Colonic mucosa (tissue), 4 donors: ENCODE results near the gene TTC39A. TPM values are rescaled to one million over a fixed set of nuclear protein-coding genes. Genes with fewer than 3 reads are reported as not detected.

Experiments
- DNase-seq: peaks from one replicate; pipeline ENCODE4 v3.0.0-alpha.2; 2020
- H3K27ac ChIP-seq: fragments of 200-600 bp; one replicate; pipeline ENCODE4 v1.8.0; 2021
- H3K27me3 ChIP-seq: fragments of 200-600 bp; one replicate; pipeline ENCODE4 v1.8.0; 2021
- H3K36me3 ChIP-seq: fragments of 200-600 bp; one replicate; pipeline ENCODE4 v1.8.0; 2021
- H3K4me1 ChIP-seq: fragments of 200-600 bp; one replicate; pipeline ENCODE4 v1.8.0; 2021; ENCODE audit warnings: mild to moderate bottlenecking
- H3K4me3 ChIP-seq: fragments of 200-600 bp; one replicate; pipeline ENCODE4 v1.8.0; 2021
- H3K9ac ChIP-seq, 2 donors: one replicate each; pipeline ENCODE4 v1.7.0; 2013; ENCODE audit warnings: control low read depth in 2 of 2, low read depth in 2 of 2, low read length in 2 of 2
- H3K9me3 ChIP-seq: fragments of 200-600 bp; one replicate; pipeline ENCODE4 v1.8.0; 2021
- CTCF ChIP-seq: fragments of 200-600 bp; IDR thresholded peaks from one replicate; pipeline ENCODE4 v1.8.0; 2022; ENCODE audit warnings: antibody characterized with exemption, mild to moderate bottlenecking
- intact Hi-C: fragments of 100-400 bp; cut with DNase I; formaldehyde crosslinking; loops from one replicate; pipeline ENCODE4 v1.14.1; 2022
- total RNA-seq, 2 donors: library from RNA; stranded (reverse); fragmentation: NEBNext Ultra II Directional in 1 of 2; extraction: Animal tissue kit (Norgen Biotek cat#: 25700) in 1 of 2; gene quantifications; one replicate each; pipeline ENCODE4 v1.2.1, GENCODE V29; 2021
- donor health status: healthy.
- donor health status: DM: no; HTN: no; CAD: no.
- donor health status: DM: no; HTN: no; CAD: no.

TTC39A gene
- total RNA-seq, 2 donors from 2014 or later = 95.2 to 148 TPM

- H3K27me3 ChIP-seq = no peaks in the 10 kb centered on the region
- intact Hi-C loops = no loop called here
- peak; percentile 92 for DNase-seq
- peak; percentile 95 for TF ChIP-seq CTCF
- peak overlapping the region; percentile 5 for H3K4me3 ChIP-seq
- no peaks in the 10 kb centered on the region for H3K4me1 ChIP-seq
- H3K9ac ChIP-seq = peak overlapping the region in 1 of 2 donors; percentile 38
- H3K27ac ChIP-seq = no peak overlapping the region
- H3K36me3 ChIP-seq = no peaks in the 10 kb centered on the region
- H3K9me3 ChIP-seq = no peaks in the 10 kb centered on the region
Observed at GRCh38 chr1:51296383-51297357, 33.7 kb downstream of the TTC39A start.

GRCh38 chr1:51295926-51296325 is 34.4 kb downstream of the TTC39A start:
- no peak for TF ChIP-seq CTCF
- no peak overlapping the region for H3K4me3 ChIP-seq
- DNase-seq = no peak
- no peaks in the 10 kb centered on the region for H3K9me3 ChIP-seq
- H3K9ac ChIP-seq = no peak overlapping the region
- no peaks in the 10 kb centered on the region for H3K27me3 ChIP-seq
- no peak overlapping the region for H3K27ac ChIP-seq
- H3K4me1 ChIP-seq = no peaks in the 10 kb centered on the region
- intact Hi-C loops = no loop called here
- no peaks in the 10 kb centered on the region for H3K36me3 ChIP-seq

GRCh38 chr1:51294566-51295184 is 35.7 kb downstream of the TTC39A start:
- intact Hi-C loops = loop anchor here (5.0 kb wide), 1 partner anchor 102 kb away; no protein-coding TSS in a partner anchor
- DNase-seq = no peak

GRCh38 chr1:51293898-51294515 is 36.4 kb downstream of the TTC39A start:
- no peaks in the 10 kb centered on the region for H3K27me3 ChIP-seq
- DNase-seq = no peak
- H3K36me3 ChIP-seq = no peaks in the 10 kb centered on the region
- H3K27ac ChIP-seq = no peak overlapping the region
- H3K9me3 ChIP-seq = no peaks in the 10 kb centered on the region
- no peak overlapping the region for H3K9ac ChIP-seq
- intact Hi-C loops = loop anchor here (5.0 kb wide), 1 partner anchor 102 kb away; no protein-coding TSS in a partner anchor
- no peak overlapping the region for H3K4me3 ChIP-seq
- TF ChIP-seq CTCF = no peak
- no peaks in the 10 kb centered on the region for H3K4me1 ChIP-seq

More at GRCh38 chr1:51294566-51295184, 35.7 kb downstream of the TTC39A start:
- no peaks in the 10 kb centered on the region for H3K36me3 ChIP-seq
- H3K27ac ChIP-seq = no peak overlapping the region
- H3K9ac ChIP-seq = no peak overlapping the region
- TF ChIP-seq CTCF = no peak
- no peaks in the 10 kb centered on the region for H3K4me1 ChIP-seq
- H3K27me3 ChIP-seq = no peaks in the 10 kb centered on the region
- no peaks in the 10 kb centered on the region for H3K9me3 ChIP-seq
- no peak overlapping the region for H3K4me3 ChIP-seq

GRCh38 chr1:51290489-51290847 is 39.9 kb downstream of the TTC39A start:
- H3K9ac ChIP-seq = no peak overlapping the region
- H3K36me3 ChIP-seq = no peaks in the 10 kb centered on the region
- no peak for DNase-seq
- no peaks in the 10 kb centered on the region for H3K27me3 ChIP-seq
- no peak for TF ChIP-seq CTCF
- H3K4me1 ChIP-seq = no peaks in the 10 kb centered on the region
- H3K4me3 ChIP-seq = no peak overlapping the region
- intact Hi-C loops = loop anchor here (5.0 kb wide), 1 partner anchor 98 kb away; no protein-coding TSS in a partner anchor
- no peaks in the 10 kb centered on the region for H3K9me3 ChIP-seq
- H3K27ac ChIP-seq = no peak overlapping the region
